Activated CD8-positive, alpha-beta memory T cell treated with anti-CD3 and anti-CD28 coated beads, Interleukin-2, amount 50 U/mL, for 48 hours (primary cell): ENCODE data around the gene GNB1L.
A peak's percentile ranks its signal among the peaks of the same experiment; 100 is the strongest.

Experiments
- DNase-seq: peaks from one replicate; pipeline ENCODE4 v3.0.0-alpha.2; 2020

GNB1L gene

DNA sequence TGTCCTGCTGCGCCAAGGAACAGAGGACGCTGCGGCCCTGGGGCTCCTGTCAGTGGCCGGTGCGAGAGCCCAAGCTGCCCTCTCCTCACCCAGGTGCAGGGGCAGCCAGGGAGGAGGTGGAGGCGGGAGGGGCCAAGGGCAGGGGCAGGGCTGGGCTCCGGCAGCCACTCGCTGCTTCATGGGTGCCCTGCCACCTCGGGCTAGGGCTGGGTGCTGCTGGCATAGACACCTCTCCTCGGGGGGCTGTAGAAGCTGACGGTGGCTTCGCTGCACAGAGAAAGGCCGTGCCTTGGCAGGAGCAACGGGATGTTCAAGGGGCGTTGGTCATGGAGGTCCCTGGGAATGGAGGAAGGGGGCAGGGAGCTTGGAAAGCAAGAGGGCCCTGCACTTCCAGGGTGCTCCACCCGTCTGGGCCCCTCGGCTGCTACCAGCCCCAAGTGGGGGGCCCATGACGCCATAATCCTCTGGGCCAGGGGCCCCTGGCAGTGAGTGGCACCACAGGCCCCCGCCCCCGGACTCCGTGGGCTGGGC, 95.7 kb downstream of the GNB1L start:
- no peak for DNase-seq

DNA sequence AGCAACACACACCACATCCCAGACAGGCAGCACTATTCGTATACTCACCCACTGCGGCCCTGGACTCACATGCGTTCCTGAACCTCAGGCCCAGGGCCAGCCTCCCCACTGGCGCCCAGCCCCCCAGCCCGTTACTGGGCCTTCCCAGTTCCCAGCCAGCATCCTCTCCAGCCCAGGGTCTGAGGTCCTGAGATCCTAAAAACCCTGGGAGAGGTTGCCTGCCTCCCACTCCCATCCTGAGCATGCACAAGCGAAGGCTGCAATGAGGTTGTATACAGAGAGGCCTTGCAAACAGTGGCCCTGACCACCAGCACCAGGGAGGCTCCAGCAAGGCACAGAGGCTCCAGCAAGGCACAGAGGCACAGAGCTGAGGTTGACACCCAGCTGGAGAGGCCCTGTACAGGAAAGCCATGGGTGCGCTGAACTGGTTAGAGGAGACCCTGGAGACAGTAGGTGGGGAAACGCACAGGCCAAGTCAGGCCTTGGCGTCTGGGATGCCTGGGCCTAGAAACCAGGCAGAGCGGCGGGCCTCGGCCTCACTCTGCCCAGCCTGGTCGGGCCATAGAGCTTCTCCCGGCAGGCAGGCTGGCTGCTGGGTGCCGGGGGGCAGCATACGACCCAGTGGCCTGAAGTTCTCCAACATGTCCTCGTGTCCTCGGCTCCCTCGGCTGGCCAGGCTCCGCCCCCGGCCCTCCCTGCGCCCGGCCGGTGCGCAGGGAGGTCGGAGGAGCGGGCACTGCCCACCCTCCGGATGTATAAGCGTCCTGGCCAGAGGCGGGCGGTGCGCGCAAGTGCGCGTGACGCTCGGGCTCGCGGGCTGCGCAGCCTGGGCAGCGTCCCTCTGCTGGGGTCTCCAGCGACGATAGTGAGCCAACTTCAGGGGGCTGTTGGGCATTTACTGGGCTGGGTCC, 96.4 kb downstream of the GNB1L start:
- DNase-seq: no peak

DNA sequence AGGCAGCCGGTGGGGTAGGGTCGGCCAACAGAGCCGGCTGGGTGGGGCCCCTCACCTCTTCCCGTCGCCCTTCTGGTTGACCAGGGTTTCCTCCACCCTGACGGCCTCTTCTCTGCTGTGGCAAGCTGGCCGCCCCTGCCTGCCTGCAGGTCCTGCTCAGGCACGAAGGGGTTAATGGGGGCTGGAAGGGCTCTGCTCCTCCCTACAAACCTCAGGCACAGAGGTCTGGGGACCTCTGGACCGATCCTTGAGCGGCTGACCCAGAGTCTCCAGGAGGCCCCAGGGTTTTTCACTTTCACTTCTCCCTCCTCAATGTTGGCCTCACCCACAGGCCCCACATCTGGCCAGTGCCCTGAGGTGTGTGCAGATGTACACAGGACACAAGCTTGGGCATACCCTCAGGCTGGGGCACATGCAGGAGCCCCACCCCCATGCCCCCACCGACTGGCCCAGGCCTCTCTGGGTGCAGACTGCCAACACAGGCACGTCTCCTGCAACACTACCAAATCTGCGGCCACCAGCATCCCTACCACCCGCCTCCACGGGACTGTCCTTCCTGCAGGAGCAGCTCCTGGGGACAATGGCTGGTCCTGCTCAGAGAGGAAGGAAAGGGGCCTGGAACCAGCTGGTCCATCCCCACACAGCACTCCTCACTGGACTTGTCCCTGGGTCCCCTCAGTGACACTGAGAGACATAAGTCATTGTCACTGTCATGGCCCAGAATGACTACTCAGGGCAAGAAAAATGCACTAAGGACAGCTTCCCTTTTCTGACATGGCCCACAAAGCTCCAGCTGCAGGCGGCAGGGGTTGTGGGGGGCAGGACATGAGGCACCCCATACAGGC, 97.3 kb downstream of the GNB1L start:
- no peak for DNase-seq

DNA sequence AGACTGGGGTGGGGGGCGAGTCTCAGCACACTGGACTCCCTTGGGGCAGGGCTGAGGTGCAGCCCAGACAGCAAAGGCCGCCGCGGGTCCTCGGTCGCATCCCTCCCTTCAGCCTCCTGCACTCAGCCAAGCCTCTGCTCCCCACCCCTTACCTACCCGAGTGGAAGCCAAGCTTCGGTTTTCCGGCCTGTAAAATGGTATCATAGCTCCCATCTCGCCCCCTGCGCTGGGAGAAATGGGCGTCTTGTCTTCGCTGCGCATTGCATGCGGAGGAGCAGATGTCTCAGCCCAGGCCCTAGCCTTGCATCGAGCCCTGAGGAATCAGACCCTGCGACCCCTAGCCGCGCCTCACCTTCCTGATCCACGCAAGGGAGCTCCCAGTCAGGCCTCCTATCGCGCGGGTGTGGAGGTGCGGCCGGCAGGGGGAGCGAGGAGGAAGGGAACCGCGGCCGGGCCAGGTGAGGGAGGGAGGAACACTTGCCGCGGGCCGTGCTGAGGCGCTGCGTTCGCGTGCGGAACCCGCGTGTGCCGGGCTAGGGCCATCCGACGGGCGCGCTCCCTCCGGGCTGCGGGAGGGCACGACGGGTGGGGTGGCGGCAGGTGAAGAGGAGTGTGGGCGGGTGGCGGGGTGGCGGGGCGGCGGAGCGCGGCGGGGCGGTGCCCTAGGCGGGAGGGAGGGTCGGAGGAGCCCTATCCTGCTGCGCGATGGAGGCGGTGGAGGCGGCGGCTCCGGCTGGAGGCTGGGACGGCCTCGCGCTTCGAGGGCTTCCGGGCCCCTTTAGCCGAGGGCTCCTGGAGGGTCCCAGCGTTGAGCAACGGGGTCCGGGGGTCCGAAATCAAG, 98.2 kb downstream of the GNB1L start:
- DNase-seq: peak; percentile 77

DNA sequence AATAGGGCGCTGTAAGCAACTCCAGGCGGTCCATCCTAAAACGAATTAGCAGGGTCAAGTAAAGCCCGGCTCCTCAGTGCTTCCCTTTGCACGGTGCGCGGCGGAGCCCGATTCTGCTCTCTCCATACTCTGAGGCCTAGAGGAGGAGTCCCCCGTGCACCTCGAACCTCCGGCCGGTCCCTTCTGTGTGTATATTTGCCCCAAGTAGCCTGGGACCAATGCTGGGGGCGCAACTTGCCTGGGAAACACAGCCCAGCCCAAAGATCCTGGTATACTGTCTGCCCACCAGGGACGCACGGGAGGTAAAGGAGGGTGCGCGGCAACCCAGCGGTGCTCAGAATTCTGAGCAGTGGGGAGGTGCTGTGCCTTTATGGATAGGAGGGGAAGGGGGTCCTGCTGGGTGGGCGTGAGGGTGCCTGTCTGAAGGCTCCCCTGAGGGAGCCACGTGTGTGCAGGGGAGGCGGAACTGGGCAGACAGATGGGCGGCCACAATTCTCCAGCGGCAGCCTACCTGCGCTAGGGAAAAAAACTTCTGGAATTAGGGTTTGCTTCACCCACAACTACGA, 98.9 kb downstream of the GNB1L start:
- DNase-seq: no peak

DNA sequence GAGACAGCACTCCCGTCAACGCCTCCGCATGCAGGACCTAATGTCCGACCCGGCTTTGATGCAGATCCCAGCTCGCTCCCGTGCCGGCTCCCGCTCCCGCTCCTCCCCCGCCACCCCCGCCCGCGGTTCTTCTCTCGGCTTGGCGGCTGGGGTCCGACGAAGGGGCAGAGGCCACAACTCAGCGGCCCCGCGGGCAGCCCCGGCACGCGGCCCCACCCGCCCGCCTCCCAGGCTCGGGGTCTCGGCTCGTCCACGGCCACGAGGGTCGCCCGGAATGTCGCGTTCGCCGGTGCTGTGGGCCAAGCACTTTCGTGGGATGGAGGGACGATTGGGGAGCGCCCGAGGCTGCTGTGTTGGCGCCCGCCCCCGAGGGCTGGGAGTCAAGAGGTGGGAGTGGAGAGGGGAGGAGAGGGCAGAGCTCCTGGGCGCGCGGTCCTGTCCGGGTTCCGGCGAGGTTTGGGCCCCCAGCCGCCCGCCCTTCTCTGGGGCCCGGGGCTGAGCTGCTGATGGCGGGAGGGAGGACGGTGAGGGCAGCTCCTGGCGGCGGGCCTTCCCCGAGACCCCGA, 99.4 kb downstream of the GNB1L start:
- DNase-seq: no peak

DNA sequence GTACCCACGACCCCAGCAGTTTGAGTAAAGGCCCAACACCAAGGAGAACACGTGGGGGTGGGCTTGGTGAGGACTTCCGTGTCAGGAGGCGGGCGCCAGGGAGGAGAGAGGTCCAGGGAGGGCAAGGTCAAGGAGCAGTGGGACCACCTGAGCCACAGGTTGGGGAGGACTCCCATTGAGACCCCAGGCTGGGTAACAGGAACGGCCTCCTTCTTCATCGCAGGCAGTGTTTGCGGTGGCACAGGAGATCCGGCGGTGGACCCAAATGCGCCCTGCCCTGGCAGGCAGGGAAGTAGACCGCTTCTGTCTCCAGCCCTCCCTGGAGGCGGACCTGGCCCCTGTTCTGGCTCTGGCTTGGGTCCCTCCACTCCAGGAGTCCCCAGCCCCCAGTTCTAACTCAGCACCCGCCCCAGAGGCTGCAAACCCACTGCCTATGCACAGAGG, 100.0 kb downstream of the GNB1L start:
- no peak for DNase-seq

DNA sequence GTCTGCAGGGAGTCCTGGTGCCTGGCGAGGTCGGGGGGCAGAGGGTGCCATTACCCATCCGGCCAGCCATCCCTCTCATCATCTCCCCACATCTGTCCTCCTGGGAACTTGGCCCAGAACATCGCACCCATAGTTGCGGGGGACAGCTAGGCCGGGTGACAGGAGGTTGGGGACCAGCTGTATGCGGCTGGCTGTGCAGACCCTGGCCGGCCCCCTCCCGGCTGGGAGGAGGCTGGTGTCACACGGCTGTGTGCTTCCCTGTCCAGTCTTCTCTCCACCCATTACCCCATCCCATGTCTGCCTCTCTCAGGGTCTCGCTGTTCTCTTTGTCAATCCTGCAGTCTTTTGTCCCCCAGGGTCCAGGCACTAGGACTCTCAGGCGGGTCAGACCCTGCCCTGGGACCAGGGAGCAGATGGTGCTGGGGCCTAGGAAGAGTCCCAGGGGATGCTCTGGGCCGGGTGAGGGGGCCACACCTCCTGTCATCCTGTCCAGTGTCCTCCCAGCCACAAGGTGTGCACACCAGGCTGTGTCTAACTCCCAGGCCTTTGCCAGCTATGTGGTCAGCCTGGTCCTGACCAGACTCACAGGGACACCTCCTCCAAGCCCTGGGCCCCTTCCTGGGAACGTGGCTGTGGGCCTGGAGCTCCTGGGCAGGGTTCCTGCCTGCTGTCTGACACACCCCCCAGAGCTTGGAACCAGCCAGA, 100.5 kb downstream of the GNB1L start:
- no peak for DNase-seq

DNA sequence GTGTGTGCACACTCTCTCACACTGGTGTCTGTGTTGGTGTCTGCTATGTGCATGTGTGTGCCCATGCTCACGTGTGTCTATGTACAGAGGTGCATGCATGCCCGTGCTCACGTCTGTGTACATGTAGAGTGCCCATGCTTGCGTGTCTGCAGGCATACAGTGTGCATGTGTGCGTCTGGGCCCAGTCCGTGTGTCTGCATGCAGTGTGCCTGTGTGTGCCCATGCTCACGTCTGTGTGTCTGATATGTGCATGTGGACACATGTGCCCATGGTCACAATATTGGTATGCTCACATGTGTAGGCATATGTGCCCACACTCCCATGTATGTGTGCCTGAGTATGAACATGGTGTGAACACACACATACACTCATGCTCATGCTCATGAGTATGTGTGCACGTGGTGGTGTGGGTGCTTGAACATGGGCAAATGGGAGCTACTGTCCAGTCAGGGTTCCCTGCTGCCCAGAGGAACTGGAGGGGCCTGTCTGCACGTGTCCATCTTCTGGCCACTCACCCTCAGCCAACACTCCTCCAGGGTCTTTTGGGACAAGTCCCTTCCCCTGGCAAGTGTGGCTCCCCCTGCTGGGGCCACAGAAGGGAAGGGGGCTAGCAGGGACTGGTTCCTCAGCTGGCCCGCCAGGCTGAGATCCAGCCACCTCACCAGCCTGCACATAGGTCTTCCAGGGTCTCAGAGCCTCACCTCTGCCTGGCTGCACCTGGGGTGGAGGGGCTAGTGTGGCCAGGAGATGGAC, 101.4 kb downstream of the GNB1L start:
- DNase-seq: no peak

DNA sequence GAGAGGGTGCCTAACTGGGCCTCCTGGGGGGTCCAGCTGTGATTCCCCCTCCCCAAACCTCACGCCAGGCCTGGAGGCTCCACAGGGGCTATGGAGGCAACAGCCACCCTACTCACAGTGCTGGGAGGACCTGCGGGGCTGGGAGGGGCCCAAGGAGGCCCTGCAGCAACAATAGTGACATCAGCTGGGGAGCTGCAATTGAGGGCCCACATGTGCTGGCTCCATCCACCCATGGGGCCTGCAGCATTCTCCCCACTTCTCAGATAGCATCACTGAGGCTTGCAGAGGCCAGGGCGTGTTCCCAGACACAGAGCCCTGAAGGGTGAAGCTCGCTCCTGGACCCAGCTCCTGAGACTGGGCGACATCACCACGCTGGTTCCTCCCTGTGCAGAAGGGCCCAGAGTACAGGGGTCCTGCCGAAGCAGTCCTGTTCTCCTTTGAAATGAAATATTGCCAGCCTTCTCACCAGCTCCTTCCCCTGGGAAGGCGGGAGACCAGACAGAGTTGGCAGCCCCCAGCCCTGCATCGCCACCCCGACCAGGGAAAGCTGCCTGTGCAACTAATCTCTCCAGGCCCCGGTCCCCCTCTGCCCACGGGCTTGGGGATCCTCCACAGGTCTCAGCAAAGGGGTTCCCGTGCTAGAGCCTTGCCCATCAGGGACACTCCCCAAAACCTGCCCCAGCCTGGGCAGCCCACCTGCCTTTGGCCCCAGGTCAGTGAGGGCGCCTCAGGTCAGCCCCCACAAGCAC, 103.0 kb downstream of the GNB1L start:
- no peak for DNase-seq

DNA sequence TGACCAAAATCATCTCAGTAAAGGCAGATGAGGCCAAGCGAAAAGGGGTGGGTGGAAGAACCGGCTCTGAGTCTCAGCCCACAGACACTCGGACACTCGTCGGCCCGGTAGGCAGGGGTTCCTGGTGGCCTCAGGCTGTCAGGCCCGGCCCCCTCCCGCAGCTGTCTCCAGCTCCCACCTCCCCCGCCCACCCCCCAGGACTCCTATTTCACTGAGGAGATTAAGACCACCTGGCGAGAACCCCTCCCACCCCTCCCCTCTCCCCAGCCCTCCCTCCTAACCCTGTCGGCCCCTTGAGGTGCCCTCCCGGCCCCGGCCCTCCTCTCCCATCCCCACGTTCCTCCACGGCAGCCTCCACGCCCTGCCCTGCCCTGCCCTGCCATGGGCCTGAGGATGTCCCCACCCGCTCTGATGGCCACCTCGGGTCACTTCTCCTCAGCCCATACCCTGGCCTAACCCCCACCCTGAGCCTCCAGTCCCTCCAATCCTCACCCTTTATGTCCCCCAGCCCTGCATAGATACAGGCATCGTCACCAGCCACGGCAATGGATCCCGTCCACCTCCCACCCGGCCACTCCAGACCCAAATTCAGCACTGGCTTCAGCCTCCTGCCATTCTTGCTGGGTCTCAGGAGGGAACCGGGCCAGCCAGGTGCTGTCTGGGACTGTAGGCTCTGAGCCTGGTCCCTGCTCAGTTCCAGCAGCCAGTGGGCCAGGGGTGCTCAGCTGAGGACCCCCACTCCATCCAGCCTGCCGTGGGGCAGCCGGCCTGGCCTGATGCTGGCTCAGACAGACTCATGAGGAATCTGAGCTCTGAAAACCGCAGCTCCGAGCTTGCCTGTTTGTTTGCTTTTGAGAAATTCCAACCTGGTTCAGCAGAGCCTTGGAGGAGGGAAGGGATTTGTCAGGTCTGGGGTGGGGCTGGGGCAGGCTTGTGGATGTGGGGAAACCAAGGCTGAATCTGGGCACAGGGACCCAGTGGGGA, 103.9 kb downstream of the GNB1L start:
- DNase-seq: no peak

DNA sequence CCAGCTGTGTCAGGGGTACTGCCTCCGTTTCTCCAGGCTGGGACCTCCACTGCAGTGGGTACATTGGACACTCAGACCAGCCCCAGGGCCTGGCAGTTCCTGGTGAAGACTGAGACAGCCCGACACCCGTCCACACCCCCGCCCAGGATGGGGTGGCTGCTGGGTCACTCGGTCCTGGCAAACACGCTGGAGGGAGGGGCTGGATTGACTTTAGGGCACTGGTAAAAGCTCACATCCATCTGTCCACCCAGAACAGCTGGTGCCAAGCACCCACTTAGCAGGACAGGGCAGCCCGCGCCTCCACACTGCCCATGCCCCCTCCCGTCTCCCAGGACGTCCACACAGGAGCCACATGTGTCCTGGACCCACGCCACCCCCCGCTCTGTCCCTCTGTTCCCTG, 104.8 kb downstream of the GNB1L start:
- DNase-seq: no peak

DNA sequence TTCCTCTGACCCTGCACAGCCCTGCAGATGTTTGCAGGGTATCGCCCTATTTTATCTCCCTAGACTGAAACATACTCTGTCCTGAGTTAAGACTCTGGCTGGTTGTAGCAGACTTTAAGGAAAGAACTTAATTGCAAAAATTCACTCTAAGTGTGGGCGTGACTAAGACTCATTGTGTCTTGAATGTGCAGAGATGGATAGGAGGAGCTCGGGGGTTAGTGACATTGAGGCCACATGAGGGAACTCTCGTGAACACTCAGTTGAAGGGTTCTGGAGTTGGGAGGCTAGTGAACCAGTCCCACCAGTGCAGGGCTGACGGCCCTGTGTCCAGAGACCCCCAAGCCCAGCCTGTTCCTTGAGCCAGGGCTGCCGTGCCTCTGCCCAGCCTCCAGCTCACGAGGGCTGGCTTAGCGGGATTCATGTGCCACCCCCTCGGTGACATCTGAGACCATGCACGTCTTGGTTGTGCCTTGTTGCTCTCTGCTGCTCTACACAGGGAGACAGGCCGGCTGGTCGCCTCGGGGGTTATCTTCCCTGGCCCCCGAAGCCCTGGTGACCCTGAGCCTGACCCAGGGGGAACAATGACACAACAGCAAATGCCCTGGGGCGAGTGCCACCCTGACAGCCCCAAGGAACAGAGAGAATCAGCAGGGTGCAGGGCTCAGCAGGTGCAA, 105.5 kb downstream of the GNB1L start:
- DNase-seq: no peak

DNA sequence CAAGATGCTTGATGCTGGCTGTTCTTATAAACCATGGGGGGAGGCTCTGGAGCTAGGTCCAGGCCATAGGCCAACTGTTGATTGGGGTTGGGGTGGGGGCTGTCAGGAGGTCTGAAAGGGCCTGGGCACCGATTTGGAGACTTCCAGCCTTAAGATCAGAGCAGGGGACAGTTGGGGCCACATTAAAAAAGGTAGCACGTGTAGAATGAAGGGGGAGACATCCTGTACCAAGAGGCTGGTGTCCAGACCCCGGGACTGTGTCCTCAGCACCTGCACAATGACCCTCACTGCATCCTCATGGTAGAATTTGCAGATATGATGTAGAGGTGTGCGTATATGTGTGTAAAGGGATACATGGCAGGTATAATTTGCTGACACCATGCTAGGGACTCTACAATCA, 106.5 kb downstream of the GNB1L start:
- DNase-seq: no peak

DNA sequence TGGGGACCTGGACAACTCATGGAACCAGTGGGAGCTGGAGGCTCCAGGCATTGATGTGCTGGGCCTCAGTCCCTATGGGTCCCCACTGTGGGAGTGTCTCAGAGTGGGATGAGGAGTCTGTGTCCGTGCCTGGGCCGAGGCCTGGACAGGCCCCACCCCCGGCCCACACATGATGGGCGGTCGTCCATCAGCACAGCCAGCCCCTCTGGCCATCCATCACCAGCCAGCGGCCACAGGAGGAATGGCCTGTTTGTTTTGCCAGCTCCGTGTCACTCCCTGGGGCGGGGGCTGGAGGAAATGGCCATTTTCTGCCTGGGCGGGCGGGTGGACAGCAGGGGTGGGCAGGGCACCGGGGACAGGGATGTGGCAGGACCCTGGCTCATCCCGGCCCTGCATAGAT, 107.1 kb downstream of the GNB1L start:
- DNase-seq: no peak

DNA sequence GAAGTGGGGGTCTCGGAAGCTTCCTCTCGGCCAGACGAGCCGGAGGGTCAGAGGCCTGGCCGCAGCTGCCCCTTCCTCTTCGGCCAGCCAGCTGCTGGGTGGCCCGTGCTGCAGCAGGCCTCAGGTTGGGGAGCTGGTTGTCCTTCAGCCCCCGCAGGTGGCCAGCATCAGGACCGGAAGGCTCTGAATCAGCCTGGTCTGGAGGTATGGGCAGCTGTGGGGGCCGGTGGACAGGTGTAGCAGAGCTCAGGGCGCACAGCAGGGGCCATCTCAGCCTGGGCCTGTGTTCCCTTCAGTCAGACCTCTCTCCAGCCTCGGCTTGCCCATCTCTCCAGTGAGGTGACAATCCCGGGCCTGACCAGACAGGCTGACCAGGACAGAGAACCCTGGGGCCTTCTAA, 107.9 kb downstream of the GNB1L start:
- DNase-seq: no peak

DNA sequence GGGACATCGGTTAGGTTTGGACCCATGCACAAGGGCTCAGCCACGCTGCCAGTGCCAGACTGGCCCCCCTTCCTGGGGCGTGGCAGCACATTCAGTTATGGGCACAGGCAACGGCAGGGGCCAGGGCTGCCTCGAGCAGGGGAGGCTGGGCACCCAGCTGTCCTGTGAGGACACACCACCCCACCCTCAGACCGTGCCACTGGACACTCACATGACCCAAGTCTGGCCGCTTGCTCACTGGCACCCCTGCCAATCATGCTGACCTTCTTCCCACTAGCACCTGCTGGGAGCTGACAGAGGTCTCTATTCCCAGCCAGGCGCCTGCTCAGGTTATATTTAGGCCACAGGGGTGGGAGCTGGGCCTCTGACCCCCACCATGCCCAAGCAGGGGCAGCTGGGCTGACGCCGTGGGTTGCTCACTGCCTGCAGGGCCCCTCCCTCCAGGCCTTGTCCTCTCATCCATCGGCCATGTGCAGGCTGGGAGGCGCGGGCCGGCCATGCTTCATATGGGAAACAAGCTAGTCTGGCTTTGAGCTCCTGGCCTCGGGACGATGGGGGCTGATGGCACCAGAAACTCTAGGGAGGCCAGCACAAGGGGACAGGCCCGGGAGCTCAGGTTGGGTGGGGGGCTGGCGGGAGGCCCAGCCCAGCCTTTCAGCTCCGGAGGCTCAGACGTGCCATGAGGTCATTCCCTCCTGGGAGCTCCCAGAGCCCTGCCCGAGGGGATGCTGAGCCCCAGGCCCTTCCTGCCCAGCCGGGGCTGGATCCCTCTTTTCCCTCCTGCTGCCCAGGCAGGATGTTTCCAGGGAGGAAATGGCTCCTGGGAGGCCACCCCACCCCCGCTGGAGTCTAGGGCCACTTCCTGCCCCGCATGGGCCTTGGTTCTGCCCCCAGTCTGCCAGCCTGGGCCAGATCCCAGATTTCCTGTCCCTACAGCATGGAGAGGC, 109.2 kb downstream of the GNB1L start:
- DNase-seq: no peak
